Activated CD4-positive, CD25-positive, alpha-beta regulatory T cell treated with anti-CD3 and anti-CD28 coated beads, Interleukin-2, amount 50 U/mL, for 16 hours (primary cell): ENCODE data around the gene ZNF646.
A peak's percentile ranks its signal among the peaks of the same experiment; 100 is the strongest.
"Not testable (repeated sequence)": the region's sequence is repeated elsewhere in the genome, so short reads cannot be mapped to it uniquely, and the experiment has no call there.

Experiments used
- DNase-seq: peaks from one replicate; pipeline ENCODE4 v3.0.0-alpha.2; 2020; ENCODE audit warnings: low read depth, low spot score

Gene ZNF646

GRCh38 chr16:31084584-31085302 lies 10.5 kb downstream of the ZNF646 start:
- no peak for DNase-seq

- no peak for DNase-seq
Observed at GRCh38 chr16:31085411-31085810, 11.2 kb downstream of the ZNF646 start.

DNA sequence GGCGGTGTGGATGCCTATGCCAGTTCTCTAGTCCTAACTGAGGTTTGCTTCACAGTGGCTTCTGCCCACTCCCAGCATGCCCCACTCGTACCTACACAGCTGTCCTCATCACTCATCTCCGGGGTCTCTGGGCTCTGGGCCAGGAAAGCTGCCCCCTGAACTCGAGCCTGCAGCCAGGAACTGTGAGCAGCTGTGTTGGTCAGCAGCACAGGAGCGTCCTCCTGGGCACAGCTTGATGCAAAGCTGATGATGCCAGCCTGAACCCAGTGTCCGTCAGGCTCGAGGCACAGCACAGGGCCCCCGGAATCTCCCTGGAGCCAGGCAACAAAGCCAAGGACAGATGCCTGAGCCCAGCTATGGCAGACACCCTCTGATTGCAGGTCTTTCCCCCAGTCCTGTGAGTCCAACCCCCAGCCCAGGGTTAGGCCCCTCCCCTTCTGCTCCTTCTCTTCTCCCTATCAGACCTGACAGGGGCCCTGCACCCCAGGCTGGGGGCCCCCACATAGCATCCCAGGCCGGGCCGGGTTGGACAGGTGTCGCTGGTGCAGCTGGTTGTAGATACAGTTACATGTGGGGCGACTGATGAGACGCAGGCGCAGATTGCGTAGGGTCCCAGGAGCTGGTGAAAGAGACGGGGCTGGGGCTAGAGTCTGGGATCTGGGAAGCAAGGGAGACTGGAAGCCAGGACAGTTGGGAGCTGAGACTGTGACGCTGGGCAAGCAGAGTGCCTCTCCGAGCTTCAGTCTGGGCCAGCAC lies 11.8 kb downstream of the ZNF646 start:
- DNase-seq: no peak

DNA sequence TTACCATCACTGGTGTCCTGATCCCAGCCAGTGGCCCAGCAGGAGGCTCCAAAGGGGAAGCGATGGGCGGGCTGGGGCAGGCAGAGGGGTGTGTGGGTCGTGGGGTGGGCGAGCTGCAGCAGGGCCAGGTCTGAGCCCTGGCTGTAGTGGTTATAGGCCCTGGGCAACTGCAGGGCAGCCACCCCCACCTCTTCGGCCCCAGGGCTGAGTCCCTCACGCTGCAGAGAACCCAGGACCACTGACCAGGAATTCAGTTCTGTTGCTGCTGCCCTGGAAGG lies 12.3 kb downstream of the ZNF646 start:
- no peak for DNase-seq

DNA sequence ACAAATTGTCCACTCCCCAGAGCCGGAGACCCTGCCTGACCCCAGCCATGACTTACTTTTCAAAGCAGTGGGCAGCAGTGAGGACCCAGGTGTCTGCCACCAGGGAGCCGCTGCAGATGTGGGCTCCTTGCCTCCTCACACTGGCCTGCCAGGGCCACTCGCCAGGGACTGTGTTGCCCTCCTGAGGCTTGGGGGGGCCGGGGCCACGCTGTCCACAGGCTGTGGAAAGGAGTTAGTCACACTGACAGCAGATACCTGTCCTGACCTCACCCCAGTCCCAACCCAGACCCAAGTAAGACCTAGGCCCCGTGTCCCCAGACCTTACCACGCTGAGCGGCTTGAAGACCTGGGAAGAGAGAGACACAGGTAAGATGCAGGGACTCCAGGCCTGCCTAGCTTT lies 13.3 kb downstream of the ZNF646 start:
- DNase-seq: no peak

DNA sequence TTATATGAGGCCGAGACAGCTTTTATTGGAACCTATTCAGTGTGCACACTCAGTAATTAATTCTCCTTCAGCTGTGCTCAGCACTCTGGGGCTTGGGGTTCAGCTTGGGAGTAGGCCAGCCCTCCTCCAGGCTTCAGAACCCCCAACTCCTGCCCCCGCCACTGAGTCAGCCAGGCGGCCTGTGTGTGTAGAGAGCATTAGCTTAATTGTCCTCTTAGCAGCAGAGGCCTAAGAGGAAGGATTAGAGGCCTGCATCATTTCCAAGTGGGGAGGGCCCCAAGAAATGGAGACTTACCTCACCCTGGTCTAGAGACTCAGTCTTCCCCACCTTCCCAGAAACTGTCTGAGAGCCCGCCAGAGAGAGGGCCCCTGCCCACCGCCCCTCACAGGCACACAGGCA lies 13.7 kb downstream of the ZNF646 start:
- DNase-seq: no peak

- DNase-seq: no peak
Observed at GRCh38 chr16:31088459-31089183, 14.4 kb downstream of the ZNF646 start, which contains the start of gene PRSS53. TSS of gene PRSS53 (minus strand) at chr16:31088943. CDS start at chr16:31088809, 134 bp downstream.

DNA sequence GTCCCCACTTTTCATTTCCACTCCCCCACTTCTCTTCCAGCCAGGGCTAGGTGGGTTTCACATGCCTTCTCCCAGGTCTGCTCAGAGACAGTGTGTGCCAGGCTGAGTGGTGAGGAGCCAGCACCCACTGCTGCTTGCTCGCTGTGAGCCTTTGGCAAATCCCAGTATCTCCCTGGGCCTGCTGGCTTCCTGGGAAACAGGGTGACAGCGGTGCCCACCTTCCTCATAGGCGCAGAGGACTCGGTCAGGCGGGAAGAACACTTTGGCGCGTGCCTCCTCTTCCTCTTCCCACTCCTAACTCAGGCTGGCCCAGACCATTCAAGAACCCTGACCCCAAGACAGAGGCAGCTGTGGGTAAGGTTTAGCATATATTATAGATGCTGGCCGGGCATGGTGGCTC lies 15.0 kb downstream of the ZNF646 start:
- no peak for DNase-seq

GRCh38 chr16:31090540-31090939 lies 16.3 kb downstream of the ZNF646 start:
- no peak for DNase-seq

DNA sequence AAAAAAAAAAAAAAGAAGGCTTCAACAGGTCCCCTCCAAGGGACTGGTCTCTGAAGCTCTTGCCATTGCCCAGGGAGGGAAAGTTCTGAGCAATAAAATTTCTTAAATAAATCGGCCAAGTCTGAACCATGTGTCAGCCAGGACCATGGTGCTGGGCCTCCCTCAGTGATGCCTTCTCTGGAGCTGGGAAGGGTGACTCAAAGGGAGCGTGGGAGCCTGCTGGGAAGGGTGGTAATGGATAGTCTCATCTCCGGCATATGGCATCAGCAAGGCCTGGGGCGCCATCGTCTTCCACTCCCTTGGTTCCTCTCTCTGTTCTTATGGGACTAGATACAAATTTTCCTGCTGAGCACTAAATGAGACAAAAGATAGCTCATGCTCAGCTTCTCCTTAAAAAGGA lies 18.1 kb downstream of the ZNF646 start:
- DNase-seq: no peak

- no peak for DNase-seq
Observed at GRCh38 chr16:31093132-31093703, 19.0 kb downstream of the ZNF646 start.

- DNase-seq: no peak
Observed at GRCh38 chr16:31094088-31094423, 19.8 kb downstream of the ZNF646 start.

- DNase-seq: peak; percentile 73
Observed at GRCh38 chr16:31094424-31095120, 20.4 kb downstream of the ZNF646 start, which contains the start of gene VKORC1. TSS of gene VKORC1 (minus strand) at chr16:31094797. CDS start at chr16:31094729, 68 bp downstream.

- DNase-seq: no peak
Observed at GRCh38 chr16:31099860-31100638, 25.8 kb downstream of the ZNF646 start.

GRCh38 chr16:31100876-31101641 lies 26.8 kb downstream of the ZNF646 start:
- not testable (repeated sequence) for DNase-seq

GRCh38 chr16:31105677-31106213 lies 31.5 kb downstream of the ZNF646 start:
- DNase-seq: peak; percentile 70

DNA sequence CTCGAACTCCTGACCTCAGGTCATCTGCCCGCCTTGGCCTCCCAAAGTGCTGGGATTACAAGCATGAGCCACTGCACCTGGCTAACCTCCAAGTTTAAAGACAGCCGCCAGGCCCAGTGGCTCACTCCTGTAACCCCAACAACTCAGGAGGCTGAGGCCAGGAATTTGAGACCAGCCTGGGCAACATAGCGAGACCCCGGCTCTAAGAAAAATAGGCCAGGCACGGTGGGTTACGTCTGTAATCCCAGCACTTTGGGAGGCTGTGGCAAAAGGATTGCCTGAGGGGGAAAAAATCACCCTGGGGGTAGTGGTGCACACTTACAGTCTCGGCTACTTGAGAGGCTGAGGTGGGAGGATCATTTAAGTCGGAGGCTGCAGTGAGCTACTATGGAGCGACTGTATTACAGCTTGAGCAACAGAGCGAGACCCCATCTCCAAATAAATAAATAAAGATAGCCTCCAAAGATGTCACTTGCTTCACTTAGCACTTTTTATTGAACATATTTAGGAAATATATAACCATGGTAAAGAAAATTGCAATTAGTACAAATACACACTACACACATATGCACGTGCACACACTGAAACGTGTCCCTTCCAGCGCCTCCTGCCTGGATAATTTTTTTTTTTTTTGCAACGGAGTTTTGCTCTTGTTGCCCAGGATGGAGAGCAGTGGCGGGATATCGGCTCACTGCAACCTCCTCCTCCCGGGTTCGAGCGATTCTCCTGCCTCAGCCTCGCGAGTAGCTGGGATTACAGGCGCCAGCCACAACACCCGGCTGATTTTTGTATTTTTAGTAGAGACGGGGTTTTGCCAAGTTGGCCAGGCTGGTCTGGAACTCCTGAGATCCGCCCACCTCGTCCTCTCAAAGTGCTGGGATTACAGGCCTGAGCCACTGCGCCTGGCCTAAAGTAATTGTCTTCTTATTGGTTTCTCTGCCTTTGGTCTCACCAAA lies 32.6 kb downstream of the ZNF646 start:
- no peak for DNase-seq

DNA sequence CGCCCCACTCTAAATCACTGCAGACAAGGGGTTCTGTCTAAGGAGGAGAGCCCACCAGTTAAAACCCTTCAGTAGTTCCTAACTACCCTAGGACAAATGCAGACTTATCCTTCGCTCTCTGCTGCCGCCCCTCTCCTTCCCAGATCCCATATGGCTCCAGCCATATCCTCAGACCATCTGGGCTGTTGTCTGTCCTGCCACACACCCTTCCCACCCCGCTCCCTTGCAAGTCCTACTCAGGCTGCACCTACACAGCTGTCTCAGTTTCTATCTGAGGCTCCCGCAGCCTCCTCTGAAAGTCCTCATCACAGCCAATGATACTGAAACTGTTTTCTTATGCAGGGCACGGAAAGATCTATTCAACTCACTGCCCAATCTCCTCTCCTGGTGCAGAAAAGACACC lies 33.2 kb downstream of the ZNF646 start:
- no peak for DNase-seq
